SK-N-SH (cell line): ENCODE measurements around the gene ADH7. TPM values are rescaled to one million over a fixed set of nuclear protein-coding genes. Genes with fewer than 3 reads are reported as not detected.
A peak's percentile ranks its signal among the peaks of the same experiment; 100 is the strongest.

Source experiments
- CTCF ChIA-PET: fragments of 300-600, 350-600 bp; formaldehyde crosslinking; extraction: SDS; loops from one replicate; lab custom pipeline; 2021; lab: Yijun Ruan, JAX
- POLR2A ChIA-PET: fragments of 350-600 bp; sonication (Branson Sonifier 250); formaldehyde crosslinking; extraction: SDS; loops from one replicate; lab custom pipeline; 2020; ENCODE audit warnings: antibody characterized with exemption, inconsistent platforms; lab: Yijun Ruan, JAX
- DNase-seq: peaks from one replicate; pipeline ENCODE4 v3.0.0; 2012
- H2AFZ ChIP-seq: fragments of 200-600 bp; sonication (generic); 2 replicates; pipeline ENCODE4 v1.8.1; 2016; ENCODE audit warnings: antibody characterized with exemption, mild to moderate bottlenecking, low read depth
- H3F3A ChIP-seq: fragments of 200-600 bp; sonication (generic); replicated peaks from 2 replicates; pipeline ENCODE3; 2016; ENCODE audit warnings: antibody characterized with exemption, mild to moderate bottlenecking; ENCODE audit not compliant: insufficient read depth
- H3K27ac ChIP-seq, 2 experiments: fragments of 200-500 bp in 1 of 2; fragments of 200-600 bp in 1 of 2; sonication (Bioruptor generic) in 1 of 2; sonication (generic), shearing (Covaris generic) in 1 of 2; 2 replicates each; pipeline versions ENCODE4 v1.5.1 to v1.6.1; 2014 to 2016; ENCODE audit warnings: low read depth in 2 of 2, inconsistent platforms in 1 of 2, low read length in 1 of 2, mild to moderate bottlenecking in 1 of 2, mixed read lengths in 1 of 2
- H3K27me3 ChIP-seq: fragments of 200-600 bp; sonication (generic), shearing (Covaris generic); 2 replicates; pipeline ENCODE4 v1.6.1; 2016; ENCODE audit warnings: mixed run types; ENCODE audit not compliant: insufficient read depth
- H3K36me3 ChIP-seq, 2 experiments: fragments of 200-500 bp in 1 of 2; fragments of 200-600 bp in 1 of 2; sonication (Bioruptor generic) in 1 of 2; sonication (generic) in 1 of 2; replicated peaks in 1 of 2; 2 replicates each; pipeline versions ENCODE3 to v1.5.1; 2014 to 2016; ENCODE audit warnings: low read length in 1 of 2, mild to moderate bottlenecking in 1 of 2; ENCODE audit not compliant: insufficient read depth in 2 of 2, control insufficient read depth in 1 of 2
- H3K4me1 ChIP-seq, 2 experiments: fragments of 200-500 bp in 1 of 2; fragments of 200-600 bp in 1 of 2; sonication (Bioruptor generic) in 1 of 2; sonication (generic), shearing (Covaris generic) in 1 of 2; 2 replicates each; pipeline versions ENCODE4 v1.5.1 to v1.6.1; 2014 to 2016; ENCODE audit warnings: low read depth in 1 of 2, low read length in 1 of 2, mixed run types in 1 of 2; ENCODE audit not compliant: insufficient read depth in 2 of 2, control insufficient read depth in 1 of 2
- H3K4me2 ChIP-seq: fragments of 200-600 bp; sonication (generic), shearing (Covaris generic); 2 replicates; pipeline ENCODE4 v1.6.1; 2017; ENCODE audit warnings: mixed run types
- H3K4me3 ChIP-seq, 2 experiments: fragments of 200-500 bp in 1 of 2; fragments of 200-600 bp in 1 of 2; sonication (Bioruptor generic) in 1 of 2; sonication (generic), shearing (Covaris generic) in 1 of 2; 2 replicates each; pipeline versions ENCODE4 v1.5.1 to v1.8.1; 2014 to 2016; ENCODE audit warnings: low read depth in 2 of 2, inconsistent platforms in 1 of 2, low read length in 1 of 2, mild to moderate bottlenecking in 1 of 2, mixed read lengths in 1 of 2, moderate library complexity in 1 of 2
- H3K79me2 ChIP-seq: fragments of 200-600 bp; sonication (generic); 2 replicates; pipeline ENCODE4 v1.8.1; 2017; ENCODE audit warnings: mild to moderate bottlenecking; ENCODE audit not compliant: insufficient read depth
- H3K9ac ChIP-seq: fragments of 200-600 bp; sonication (generic); 2 replicates; pipeline ENCODE4 v1.6.1; 2017; ENCODE audit warnings: mixed run types
- H3K9me2 ChIP-seq: fragments of 200-600 bp; sonication (generic); 2 replicates; pipeline ENCODE4 v1.6.1; 2017; ENCODE audit warnings: mixed run types
- H3K9me3 ChIP-seq: fragments of 200-600 bp; sonication (generic); 2 replicates; pipeline ENCODE4 v1.6.1; 2017; ENCODE audit warnings: mixed run types, mild to moderate bottlenecking, moderate library complexity
- H4K20me1 ChIP-seq: fragments of 200-600 bp; sonication (generic); 2 replicates; pipeline ENCODE4 v1.6.1; 2017; ENCODE audit warnings: mild to moderate bottlenecking, mixed run types; ENCODE audit not compliant: insufficient read depth
- EP300 ChIP-seq, 2 experiments: IDR thresholded peaks; 2 replicates each; pipeline versions ENCODE4 v1.4.0 to v1.6.1; 2012; ENCODE audit warnings: borderline replicate concordance in 1 of 2, low read depth in 1 of 2, low read length in 1 of 2
- FOSL2 ChIP-seq: IDR thresholded peaks from 2 replicates; pipeline ENCODE4 v1.4.0; 2012; ENCODE audit warnings: low read depth, mild to moderate bottlenecking, moderate library complexity, borderline replicate concordance
- FOXM1 ChIP-seq: IDR thresholded peaks from 2 replicates; pipeline ENCODE4 v1.4.0; 2012; ENCODE audit warnings: low read depth, mild to moderate bottlenecking
- JUND ChIP-seq: IDR thresholded peaks from 2 replicates; pipeline ENCODE4 v1.4.0; 2012
- NFIC ChIP-seq: IDR thresholded peaks from 2 replicates; pipeline ENCODE4 v1.4.0; 2012; ENCODE audit warnings: borderline replicate concordance
- POLR2AphosphoS5 ChIP-seq: IDR thresholded peaks from 2 replicates; pipeline ENCODE4 v1.6.1; 2012; ENCODE audit warnings: low read depth, low read length
- RXRA ChIP-seq: IDR thresholded peaks from 2 replicates; pipeline ENCODE4 v1.4.0; 2012; ENCODE audit warnings: low read depth, mild to moderate bottlenecking, borderline replicate concordance
- TCF12 ChIP-seq: IDR thresholded peaks from 2 replicates; pipeline ENCODE4 v1.4.0; 2012
- YY1 ChIP-seq: IDR thresholded peaks from 2 replicates; pipeline ENCODE4 v1.4.0; 2012; ENCODE audit warnings: low read depth, mild to moderate bottlenecking
- WGBS: methylation state at CpG from one replicate; pipeline ENCODE4 v1.1.6; 2017; ENCODE audit warnings: low lambda C conversion rate; 5-methylcytosine and 5-hydroxymethylcytosine counted together
- polyA plus RNA-seq, 3 experiments: library from polyadenylated mRNA; depleted of rRNA; stranded (reverse); fragments of >200 nt; gene quantifications; 2 replicates each; pipeline ENCODE4 v1.2.3, GENCODE V29; 2012
- TF ChIP-seq, protein P1 (sequence below): IDR thresholded peaks from 2 replicates; pipeline ENCODE4 v1.4.0; 2012; ENCODE audit warnings: low read depth
- TF ChIP-seq, protein P2 (sequence below): IDR thresholded peaks from 2 replicates; pipeline ENCODE4; 2012
- TF ChIP-seq, protein P3 (sequence below): IDR thresholded peaks from 2 replicates; pipeline ENCODE4 v1.4.0; 2012; ENCODE audit warnings: low read depth, borderline replicate concordance

The ADH7 gene
- polyA plus RNA-seq, 1 of the 3 experiments (the other 2 are of a cell fraction): not detected

DNA sequence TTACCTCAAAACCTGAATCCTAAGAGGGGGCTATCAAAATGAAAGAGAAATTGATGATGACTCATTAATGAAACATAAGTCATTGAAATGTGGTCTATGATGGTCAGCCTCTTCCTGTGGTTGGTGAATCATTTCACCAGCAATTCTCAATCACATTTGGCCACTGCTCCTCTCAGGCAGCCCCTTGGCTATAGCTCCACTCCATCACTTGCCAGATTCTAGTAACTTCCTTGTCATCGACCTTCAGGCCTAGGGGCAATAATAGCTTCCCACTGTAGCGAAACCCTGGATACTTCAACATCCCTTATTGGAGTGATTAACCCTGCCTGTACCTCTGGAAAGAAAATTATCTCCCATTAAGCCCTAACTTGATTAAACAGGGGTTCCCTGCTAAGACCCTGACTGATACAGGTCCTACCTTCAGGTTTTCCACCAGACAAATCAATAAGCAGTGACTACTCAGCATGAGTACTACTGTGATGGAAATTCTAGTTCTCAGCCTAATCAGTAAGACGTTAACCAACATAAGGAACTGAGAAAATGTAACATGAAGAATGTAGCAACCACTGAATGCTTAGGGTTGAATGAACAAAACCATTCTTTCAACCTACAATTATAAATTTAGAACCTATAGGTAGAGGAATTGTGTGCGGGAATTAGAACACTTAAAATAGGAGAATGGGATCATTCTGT, 30.4 kb downstream of the ADH7 start:
- ChIA-PET POLR2A (no interaction called here), CTCF (interaction anchor here (0.6 to 3.8 kb wide), 36 partner anchors 9 to 937 kb away, joined by 3 to 26 read pairs (median 4); partner anchors contain the start of gene ADH5)
- peaks cover 13% of the 10 kb centered on the region for H3F3A ChIP-seq
- peaks cover 0 to 13% of the 10 kb centered on the region in 2 experiments; a peak in 2 of 4 replicates for H3K4me1 ChIP-seq
- H3K4me3 ChIP-seq: no peak overlapping the region
- H2AFZ ChIP-seq: peak overlapping the region; percentile 43
- H3K27me3 ChIP-seq: no peaks in the 10 kb centered on the region
- H3K9me3 ChIP-seq: no peaks in the 10 kb centered on the region
- no peak overlapping the region for H3K9ac ChIP-seq
- H3K4me2 ChIP-seq: peak overlapping the region; percentile 53; the same call in 1 of the 2 replicates
- no peaks in the 10 kb centered on the region for H3K9me2 ChIP-seq
- DNase-seq: no peak
- WGBS: 41% methylated on average over 4 of the region's 4 CpGs
- H3K79me2 ChIP-seq: no peaks in the 10 kb centered on the region
- H3K27ac ChIP-seq: peak overlapping the region in 1 of 2 experiments; percentile 77; a peak in 2 of 4 replicates
- H4K20me1 ChIP-seq: no peaks in the 10 kb centered on the region
- TF ChIP-seq NFIC (peak; percentile 49), EP300 (IDR thresholded peaks at IDR 0.05; ENCODE audit: borderline replicate concordance in 1 of 2, low read depth in 1 of 2, low read length in 1 of 2) (peak in 1 of 2 experiments; percentile 51; a peak in 1 of 4 replicates), YY1 (no peak), JUND (peak; percentile 89), FOXM1 (no peak), POLR2AphosphoS5 (peak; percentile 37; the same call in 1 of the 2 replicates), TCF12 (peak; percentile 70), RXRA (no peak), FOSL2 (peak; percentile 91)
- TF ChIP-seq, protein P1, sequence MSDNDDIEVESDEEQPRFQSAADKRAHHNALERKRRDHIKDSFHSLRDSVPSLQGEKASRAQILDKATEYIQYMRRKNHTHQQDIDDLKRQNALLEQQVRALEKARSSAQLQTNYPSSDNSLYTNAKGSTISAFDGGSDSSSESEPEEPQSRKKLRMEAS: peak; percentile 51; the same call in 1 of the 2 replicates
- TF ChIP-seq, protein P2, sequence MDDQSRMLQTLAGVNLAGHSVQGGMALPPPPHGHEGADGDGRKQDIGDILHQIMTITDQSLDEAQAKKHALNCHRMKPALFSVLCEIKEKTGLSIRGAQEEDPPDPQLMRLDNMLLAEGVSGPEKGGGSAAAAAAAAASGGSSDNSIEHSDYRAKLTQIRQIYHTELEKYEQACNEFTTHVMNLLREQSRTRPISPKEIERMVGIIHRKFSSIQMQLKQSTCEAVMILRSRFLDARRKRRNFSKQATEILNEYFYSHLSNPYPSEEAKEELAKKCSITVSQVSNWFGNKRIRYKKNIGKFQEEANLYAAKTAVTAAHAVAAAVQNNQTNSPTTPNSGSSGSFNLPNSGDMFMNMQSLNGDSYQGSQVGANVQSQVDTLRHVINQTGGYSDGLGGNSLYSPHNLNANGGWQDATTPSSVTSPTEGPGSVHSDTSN: peak; percentile 89
- TF ChIP-seq, protein P3, sequence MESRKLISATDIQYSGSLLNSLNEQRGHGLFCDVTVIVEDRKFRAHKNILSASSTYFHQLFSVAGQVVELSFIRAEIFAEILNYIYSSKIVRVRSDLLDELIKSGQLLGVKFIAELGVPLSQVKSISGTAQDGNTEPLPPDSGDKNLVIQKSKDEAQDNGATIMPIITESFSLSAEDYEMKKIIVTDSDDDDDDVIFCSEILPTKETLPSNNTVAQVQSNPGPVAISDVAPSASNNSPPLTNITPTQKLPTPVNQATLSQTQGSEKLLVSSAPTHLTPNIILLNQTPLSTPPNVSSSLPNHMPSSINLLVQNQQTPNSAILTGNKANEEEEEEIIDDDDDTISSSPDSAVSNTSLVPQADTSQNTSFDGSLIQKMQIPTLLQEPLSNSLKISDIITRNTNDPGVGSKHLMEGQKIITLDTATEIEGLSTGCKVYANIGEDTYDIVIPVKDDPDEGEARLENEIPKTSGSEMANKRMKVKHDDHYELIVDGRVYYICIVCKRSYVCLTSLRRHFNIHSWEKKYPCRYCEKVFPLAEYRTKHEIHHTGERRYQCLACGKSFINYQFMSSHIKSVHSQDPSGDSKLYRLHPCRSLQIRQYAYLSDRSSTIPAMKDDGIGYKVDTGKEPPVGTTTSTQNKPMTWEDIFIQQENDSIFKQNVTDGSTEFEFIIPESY: no peak
- TF ChIP-seq, all 33 proteins: peak for 8
- no peaks in the 10 kb centered on the region for H3K36me3 ChIP-seq
